Measurements from ENCODE around the gene C11orf58.
A peak's percentile ranks its signal among the peaks of the same experiment; 100 is the strongest.

C11orf58 gene

GRCh38 chr11:16738193-16738946 is at the start of gene C11orf58:
TSS of gene C11orf58 (plus strand) at chr11:16738647. CDS start at chr11:16738779, 132 bp downstream.
- peak; percentile 98 for DNase-seq

GRCh38 chr11:16690086-16690485 is 48.4 kb upstream of the C11orf58 start:
- DNase-seq: no peak

GRCh38 chr11:16703795-16704194 is 34.7 kb upstream of the C11orf58 start:
- no peak for DNase-seq

DNA sequence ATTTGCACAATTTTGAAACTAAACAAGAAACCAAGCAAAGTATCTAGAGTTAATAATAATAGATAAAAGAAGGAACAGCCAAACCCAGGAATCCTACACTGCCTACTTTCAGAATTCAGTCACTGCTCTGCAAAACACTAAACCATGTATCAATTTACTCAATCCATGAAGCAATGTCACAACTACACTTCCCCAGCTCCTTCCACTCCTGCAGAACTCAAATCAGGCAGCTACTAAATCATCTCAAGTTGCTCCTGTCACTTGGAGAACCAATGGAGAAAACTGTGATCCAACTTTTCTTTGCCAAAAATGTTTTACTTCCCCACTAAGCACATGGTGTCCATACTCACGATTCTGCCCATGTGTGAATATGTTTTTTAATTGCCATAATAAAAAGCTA is 24.9 kb upstream of the C11orf58 start:
- no peak for DNase-seq

GRCh38 chr11:16722581-16723344 is 15.7 kb upstream of the C11orf58 start:
- no peak for DNase-seq

DNA sequence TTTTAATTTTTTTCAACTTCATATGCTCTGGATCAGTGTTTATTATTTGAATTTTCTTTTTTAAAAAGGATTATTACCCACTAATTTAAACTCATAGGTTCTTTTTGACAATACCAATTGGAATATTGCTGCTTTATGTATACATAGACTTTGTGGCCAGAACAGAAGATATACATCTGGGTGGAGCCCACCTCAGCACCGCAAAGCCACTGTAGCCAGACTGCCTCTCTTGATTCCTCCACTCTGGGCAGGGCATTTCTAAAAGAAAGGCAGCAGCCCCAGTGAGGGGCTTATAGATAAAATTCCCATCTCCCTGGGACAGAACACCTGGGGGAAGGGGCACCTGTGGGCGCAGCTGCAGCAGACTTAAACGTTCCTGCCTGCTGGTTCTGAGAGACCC is 10.6 kb upstream of the C11orf58 start:
- DNase-seq: no peak

DNA sequence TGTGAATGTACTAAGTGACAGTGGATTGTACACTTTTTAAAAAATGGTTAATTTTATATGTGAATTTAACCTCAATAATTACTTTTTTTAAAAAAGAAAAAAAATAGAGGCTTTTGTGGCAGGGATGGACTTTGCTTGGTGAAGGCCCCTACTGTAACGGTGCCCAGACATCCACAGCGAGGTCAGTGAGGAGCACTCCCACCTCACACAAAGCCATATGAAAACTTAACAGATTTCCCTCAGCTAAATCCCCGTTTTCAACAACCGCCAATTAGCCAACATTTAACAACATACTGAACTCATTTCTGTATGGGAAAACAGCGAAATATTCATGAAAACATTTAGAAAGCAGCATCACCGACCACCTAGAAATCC is 642 bp upstream of the C11orf58 start:
- DNase-seq: no peak

GRCh38 chr11:16738947-16739815 is 734 bp downstream of the C11orf58 start:
- no peak for DNase-seq

DNA sequence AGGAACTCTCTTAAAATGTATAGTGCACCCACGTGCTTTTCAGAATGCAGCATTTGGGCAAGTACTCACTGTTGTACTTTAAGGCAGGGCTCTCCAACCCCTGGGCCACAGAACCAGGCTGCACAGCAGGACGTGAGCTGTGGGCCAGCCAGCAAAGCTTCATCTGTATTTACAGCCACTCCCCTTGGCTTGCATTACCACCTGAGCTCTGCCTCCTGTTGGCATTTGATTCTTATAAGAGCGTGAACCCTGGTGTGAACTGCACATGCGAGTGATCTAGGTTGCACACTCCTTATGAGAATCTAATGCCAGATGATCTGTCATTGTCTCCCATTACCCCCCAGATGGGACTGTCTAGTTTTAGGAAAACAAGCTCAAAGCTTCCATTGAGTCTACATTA is 3.0 kb downstream of the C11orf58 start:
- no peak for DNase-seq

DNA sequence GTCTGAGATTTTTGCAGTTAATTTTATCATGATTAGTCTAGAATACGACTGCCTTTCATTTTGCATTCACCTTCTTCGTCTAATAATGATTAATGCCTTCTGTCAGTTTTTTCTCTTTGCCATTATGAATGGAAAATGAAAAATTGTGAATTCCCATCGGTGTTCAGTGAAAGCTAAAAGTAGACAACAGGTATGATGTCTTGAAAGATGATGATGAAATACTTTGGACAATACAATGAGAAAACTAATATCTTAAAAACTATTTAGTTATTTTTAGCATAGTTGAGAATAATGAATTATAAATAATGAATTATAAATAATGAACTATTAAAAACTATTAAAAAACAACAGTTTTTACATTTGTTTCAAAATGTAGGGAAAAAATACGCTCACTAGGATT is 5.0 kb downstream of the C11orf58 start:
- no peak for DNase-seq

DNA sequence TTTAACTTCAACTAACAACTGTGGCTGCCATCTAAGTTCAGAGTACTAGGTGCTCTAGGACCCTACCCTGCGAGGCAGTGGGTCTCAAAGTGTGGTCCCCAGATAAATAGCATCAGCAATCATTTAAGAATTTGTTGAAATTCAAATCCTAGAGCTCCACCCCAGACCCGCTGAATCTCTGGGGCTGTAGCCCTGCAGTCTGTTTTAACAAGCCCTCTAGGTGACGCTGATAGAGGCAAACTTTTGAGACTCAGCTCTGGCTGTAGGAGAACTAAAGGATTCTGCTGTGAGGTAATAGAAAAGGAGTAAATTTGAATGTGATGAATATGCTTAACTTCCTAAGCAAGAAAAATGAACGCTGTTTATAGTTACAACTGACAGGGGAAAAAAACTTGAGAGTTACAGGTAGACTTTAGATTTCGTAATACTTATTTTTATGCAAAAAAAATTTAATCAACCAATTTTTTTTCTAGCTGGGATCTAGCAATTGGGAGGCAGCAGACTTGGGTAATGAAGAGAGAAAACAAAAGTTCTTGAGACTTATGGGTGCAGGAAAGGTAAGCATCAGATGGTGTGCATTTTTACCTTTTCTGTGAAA is 5.8 kb downstream of the C11orf58 start:
- no peak for DNase-seq

- no peak for DNase-seq
Measured at GRCh38 chr11:16745950-16746605, 7.6 kb downstream of the C11orf58 start.

DNA sequence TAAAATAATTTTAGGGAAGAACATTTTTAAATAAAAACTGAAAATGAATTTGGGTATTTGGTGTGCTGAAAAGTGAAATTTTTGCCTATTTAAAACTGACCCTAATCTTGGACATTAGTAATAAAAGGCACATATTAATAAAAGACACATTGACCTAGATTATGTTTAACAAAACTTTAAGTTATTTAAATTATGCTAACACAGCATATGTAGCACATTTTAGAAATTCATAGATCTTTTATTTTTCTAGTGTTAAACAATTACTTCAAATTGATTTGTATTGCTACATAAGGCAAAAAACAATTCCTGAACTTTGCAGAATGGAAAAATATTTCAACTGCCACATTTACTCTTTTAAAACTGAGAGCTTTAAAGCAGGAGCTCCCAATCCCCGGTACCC is 10.6 kb downstream of the C11orf58 start:
- DNase-seq: no peak

GRCh38 chr11:16749666-16750065 is 11.2 kb downstream of the C11orf58 start:
- DNase-seq: no peak

- DNase-seq: no peak
Measured at GRCh38 chr11:16750417-16750816, 12.0 kb downstream of the C11orf58 start.

DNA sequence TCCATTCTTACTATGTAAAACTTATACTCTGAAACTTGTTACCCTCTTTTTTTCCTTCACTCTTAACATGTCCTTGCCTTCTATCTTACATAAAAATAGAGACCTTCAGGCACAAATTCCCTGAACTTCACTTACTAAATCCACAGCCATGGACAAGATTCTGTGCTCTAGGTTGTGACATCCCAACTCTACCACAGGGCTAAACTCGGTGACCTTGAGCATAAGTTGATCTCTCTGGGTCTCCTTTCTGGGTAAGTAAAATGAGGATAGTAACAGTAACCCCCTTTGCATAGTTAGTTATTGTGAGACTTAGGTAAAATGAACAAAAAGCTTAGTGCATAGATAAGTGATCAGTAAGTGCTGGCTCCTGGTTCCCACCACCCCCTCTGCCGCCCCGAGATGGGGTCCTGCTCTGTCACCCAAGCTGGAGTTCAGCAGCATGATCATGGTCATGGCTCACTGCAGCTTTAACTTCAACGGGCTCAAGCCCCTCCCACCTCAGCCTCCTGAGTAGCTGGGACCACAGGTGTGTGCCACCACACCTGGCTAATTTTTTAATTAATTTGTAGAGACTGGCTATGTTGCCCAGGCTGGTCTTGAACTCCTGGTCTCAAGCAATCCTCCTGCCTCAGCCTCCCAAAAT is 20.1 kb downstream of the C11orf58 start:
- no peak for DNase-seq

- no peak for DNase-seq
Measured at GRCh38 chr11:16759857-16760508, 21.5 kb downstream of the C11orf58 start.

GRCh38 chr11:16763746-16764145 is 25.3 kb downstream of the C11orf58 start:
- DNase-seq: no peak

- no peak for DNase-seq
Measured at GRCh38 chr11:16764888-16765287, 26.4 kb downstream of the C11orf58 start.

DNA sequence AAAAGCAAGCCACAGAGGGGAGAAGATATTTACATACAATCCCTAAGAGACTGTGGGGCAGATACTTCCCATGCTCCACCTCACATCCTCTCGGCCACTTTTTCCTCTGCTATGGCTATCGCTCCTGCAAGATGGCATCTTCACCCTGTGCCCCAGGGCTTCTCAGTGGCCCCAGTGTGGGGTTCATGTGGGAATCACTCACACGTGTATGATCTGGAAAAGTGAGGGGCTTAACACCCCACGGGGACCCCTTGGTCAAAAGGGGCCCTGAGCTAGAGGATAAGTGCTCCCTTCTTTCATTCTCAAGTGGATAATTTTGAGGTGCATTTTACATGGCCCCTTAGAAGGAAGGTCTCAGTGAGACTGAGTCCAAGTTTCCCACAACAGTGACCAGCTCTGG is 28.7 kb downstream of the C11orf58 start:
- no peak for DNase-seq

DNA sequence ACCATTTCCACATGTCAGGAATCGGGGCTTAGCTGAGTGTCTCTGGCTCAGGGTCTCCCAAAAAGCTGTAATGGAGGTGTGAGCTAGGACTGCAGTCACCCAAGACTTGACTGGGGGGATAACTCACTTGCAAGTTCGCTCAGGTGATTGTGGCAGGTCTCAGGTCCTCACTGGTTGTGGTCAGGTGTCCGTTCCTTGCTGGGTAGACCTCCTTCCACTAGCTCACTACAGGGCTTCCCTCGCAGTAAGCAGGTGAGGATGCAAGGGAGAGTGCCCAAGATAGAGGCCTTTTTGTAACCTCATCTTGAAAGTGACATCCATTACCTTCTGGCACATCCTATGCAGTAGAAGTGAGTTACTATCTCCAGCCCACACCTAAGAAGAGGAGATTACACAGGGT is 29.5 kb downstream of the C11orf58 start:
- no peak for DNase-seq

Data from NCI-H1092 (cell line).